ENCODE measurements around the gene NFE2L3. TPM values are rescaled to one million over a fixed set of nuclear protein-coding genes. Genes with fewer than 3 reads are reported as not detected.
"Not testable (repeated sequence)": the region's sequence is repeated elsewhere in the genome, so short reads cannot be mapped to it uniquely, and the experiment has no call there.

The NFE2L3 gene
- total RNA-seq, 5 donors from 2014 or later (not counting 1 experiment from before 2014, with no cell fraction given) = 1.8 to 6.2 (median 5.1) TPM

DNA sequence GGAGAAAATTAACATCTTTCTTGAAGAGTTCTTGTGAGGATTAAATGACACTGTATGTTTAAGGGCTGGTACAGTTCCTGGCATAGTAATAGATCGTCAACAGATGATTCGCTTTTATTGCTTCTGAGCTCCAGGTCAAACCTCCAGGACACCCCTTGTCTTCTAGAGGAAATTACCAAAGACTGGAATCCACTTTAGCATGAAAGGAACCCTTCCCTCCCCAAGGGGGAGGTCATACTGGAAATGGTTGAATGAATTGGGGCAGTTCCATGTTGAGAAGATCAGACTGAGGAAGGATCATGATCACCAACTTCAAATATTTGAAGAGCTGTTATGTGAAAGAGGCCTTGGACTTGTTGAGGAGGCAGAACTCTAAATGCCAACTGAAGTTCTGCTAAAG, 8.9 kb downstream of the NFE2L3 start:
- no CpG with 5 or more reads among the region's 2 CpGs for WGBS (ENCODE audit: insufficient coverage)
- no peaks in the 10 kb centered on the region for H3K27me3 Mint-ChIP-seq
- no peak overlapping the region for H3K4me3 Mint-ChIP-seq
- CTCF ChIA-PET = interaction anchor here (0.6 to 1.6 kb wide), 6 partner anchors 9 to 1304 kb away, joined by 3 to 5 read pairs (median 3); partner anchors contain the start of gene NFE2L3 (in 1 of the 2)
- no peaks in the 10 kb centered on the region for H3K9me3 ChIP-seq
- no peak overlapping the region for H3K27ac ChIP-seq (ENCODE audit: low read length)
- H3K4me1 Mint-ChIP-seq = peaks cover 41 to 55% (median 45%) of the 10 kb centered on the region in 3 donors
- POLR2A ChIA-PET = interaction anchor here (0.6 to 1.6 kb wide), 7 partner anchors 26 to 1039 kb away, joined by 3 to 24 read pairs (median 7); partner anchors contain the start of gene HOXA13 (in 1 of the 2)
- H3K27ac Mint-ChIP-seq = no peak overlapping the region
- no peaks in the 10 kb centered on the region for H3K36me3 ChIP-seq (ENCODE audit: control insufficient read depth in 2 of 2, extremely low read depth in 1 of 2, insufficient read depth in 1 of 2, low read length in 1 of 2)
- peaks cover 6% of the 10 kb centered on the region for H3K36me3 Mint-ChIP-seq
- ATAC-seq (replicated peaks in 1 of 4) = no peak
- H3K4me1 ChIP-seq (ENCODE audit: control insufficient read depth in 1 of 2, extremely low read depth in 1 of 2, insufficient read depth in 2 of 2, low read length in 2 of 2) = peaks cover 3 to 24% of the 10 kb centered on the region in 2 experiments
- no peak overlapping the region for H3K4me3 ChIP-seq (ENCODE audit: control insufficient read depth in 1 of 2, extremely low read depth in 1 of 2, low read length in 1 of 2)
- DNase-seq = no peak
- no peaks in the 10 kb centered on the region for H3K9me3 Mint-ChIP-seq
- no peaks in the 10 kb centered on the region for H3K27me3 ChIP-seq (replicated peaks in 1 of 2; ENCODE audit: control insufficient read depth in 2 of 2, extremely low read depth in 1 of 2, insufficient read depth in 2 of 2, low read length in 1 of 2)

DNA sequence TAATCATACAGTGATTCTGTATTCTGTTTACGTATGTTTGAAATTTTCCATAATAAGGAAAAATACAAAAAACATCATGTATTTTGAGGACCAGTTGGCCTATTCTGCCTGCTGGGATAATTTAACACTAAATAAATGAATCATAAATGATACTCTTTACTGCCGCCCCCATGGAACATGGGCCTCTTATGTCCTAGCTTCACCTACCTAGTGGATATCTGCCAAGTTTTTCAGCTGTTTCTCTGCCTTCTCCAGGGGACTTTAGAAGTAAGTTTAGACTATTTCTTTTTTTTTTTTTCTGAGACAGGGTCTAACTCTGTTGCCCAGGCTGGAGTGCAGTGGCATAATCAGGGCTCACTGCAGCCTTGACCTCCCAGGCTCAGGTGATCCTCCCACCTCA, 10.4 kb downstream of the NFE2L3 start:
- ChIA-PET CTCF (no interaction called here), POLR2A (no interaction called here)
- ATAC-seq (replicated peaks in 1 of 4) = no peak
- H3K27ac Mint-ChIP-seq = no peak overlapping the region
- H3K4me3 ChIP-seq (ENCODE audit: control insufficient read depth in 1 of 2, extremely low read depth in 1 of 2, low read length in 1 of 2) = no peak overlapping the region
- no peaks in the 10 kb centered on the region for H3K27me3 ChIP-seq (replicated peaks in 1 of 2; ENCODE audit: control insufficient read depth in 2 of 2, extremely low read depth in 1 of 2, insufficient read depth in 2 of 2, low read length in 1 of 2)
- H3K27ac ChIP-seq (ENCODE audit: low read length) = no peak overlapping the region
- H3K9me3 Mint-ChIP-seq = no peaks in the 10 kb centered on the region
- no CpG with 5 or more reads among the region's 2 CpGs for WGBS (ENCODE audit: insufficient coverage)
- DNase-seq = no peak
- no peaks in the 10 kb centered on the region for H3K27me3 Mint-ChIP-seq
- peaks cover 6% of the 10 kb centered on the region for H3K36me3 Mint-ChIP-seq
- H3K9me3 ChIP-seq = no peaks in the 10 kb centered on the region
- no peak overlapping the region for H3K4me3 Mint-ChIP-seq
- no peaks in the 10 kb centered on the region for H3K36me3 ChIP-seq (ENCODE audit: control insufficient read depth in 2 of 2, extremely low read depth in 1 of 2, insufficient read depth in 1 of 2, low read length in 1 of 2)
- H3K4me1 ChIP-seq (ENCODE audit: control insufficient read depth in 1 of 2, extremely low read depth in 1 of 2, insufficient read depth in 2 of 2, low read length in 2 of 2) = peaks cover 5 to 28% of the 10 kb centered on the region in 2 experiments
- H3K4me1 Mint-ChIP-seq = peaks cover 38 to 55% (median 43%) of the 10 kb centered on the region in 3 donors

GRCh38 chr7:26163804-26164203, 11.8 kb downstream of the NFE2L3 start:
- H3K4me1 ChIP-seq (ENCODE audit: control insufficient read depth in 1 of 2, extremely low read depth in 1 of 2, insufficient read depth in 2 of 2, low read length in 2 of 2) = peaks cover 5 to 23% of the 10 kb centered on the region in 2 experiments
- H3K27me3 ChIP-seq (replicated peaks in 1 of 2; ENCODE audit: control insufficient read depth in 2 of 2, extremely low read depth in 1 of 2, insufficient read depth in 2 of 2, low read length in 1 of 2); H3K9me3 Mint-ChIP-seq; H3K27ac Mint-ChIP-seq; H3K36me3 Mint-ChIP-seq; H3K4me3 ChIP-seq (ENCODE audit: control insufficient read depth in 1 of 2, extremely low read depth in 1 of 2, low read length in 1 of 2); H3K4me3 Mint-ChIP-seq; H3K36me3 ChIP-seq (ENCODE audit: control insufficient read depth in 2 of 2, extremely low read depth in 1 of 2, insufficient read depth in 1 of 2, low read length in 1 of 2); H3K27me3 Mint-ChIP-seq; CTCF ChIA-PET; ATAC-seq (replicated peaks in 1 of 4); POLR2A ChIA-PET; H3K9me3 ChIP-seq; H3K27ac ChIP-seq (ENCODE audit: low read length); DNase-seq: not testable (repeated sequence)
- WGBS (ENCODE audit: insufficient coverage) = no CpG with 5 or more reads among the region's 1 CpG
- peaks cover 27 to 46% (median 32%) of the 10 kb centered on the region in 3 donors for H3K4me1 Mint-ChIP-seq

DNA sequence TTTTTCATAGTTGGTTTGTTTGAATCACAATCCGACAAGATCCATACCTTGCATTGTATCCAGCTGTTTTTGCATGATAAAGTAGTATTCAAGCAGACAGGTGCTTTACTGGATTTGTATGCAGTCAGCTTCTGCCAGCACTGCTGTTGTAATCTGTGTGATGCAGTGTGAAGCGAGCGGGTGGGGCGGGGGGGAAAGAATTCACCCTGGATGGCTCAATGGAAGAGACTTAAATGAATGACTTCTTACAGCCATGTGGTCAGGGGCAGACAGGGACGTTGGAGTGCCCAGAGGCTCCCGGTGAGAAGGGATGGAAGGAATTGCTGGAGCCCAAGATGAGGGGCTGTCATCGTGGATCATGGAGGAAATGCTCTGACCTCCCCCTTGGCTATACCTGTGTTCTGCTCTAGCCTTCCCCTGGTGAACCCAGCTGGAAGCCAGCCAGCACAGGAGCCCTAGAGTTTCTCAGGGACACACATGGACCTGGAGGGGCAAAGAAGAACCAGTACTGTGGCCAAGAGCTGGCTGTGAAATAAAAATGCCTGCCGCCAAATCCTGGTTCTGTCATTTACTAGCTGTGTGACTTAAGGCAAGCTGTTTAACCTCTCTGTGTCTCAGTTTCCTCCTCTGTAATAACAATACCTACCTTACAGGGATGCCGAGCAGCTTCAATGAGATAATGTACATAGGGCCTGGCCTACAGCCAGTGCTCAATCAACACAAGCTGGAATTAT, 14.1 kb downstream of the NFE2L3 start:
- DNase-seq = no peak
- H3K9me3 Mint-ChIP-seq = no peaks in the 10 kb centered on the region
- H3K4me3 ChIP-seq (ENCODE audit: control insufficient read depth in 1 of 2, extremely low read depth in 1 of 2, low read length in 1 of 2) = no peak overlapping the region
- H3K27ac ChIP-seq (ENCODE audit: low read length) = peak overlapping the region; percentile 77
- H3K4me1 Mint-ChIP-seq = peaks cover 13 to 30% (median 20%) of the 10 kb centered on the region in 3 donors
- no peaks in the 10 kb centered on the region for H3K27me3 ChIP-seq (replicated peaks in 1 of 2; ENCODE audit: control insufficient read depth in 2 of 2, extremely low read depth in 1 of 2, insufficient read depth in 2 of 2, low read length in 1 of 2)
- ChIA-PET CTCF (interaction anchor here (0.6 to 1.4 kb wide), 5 partner anchors 14 to 538 kb away, joined by 3 read pairs; partner anchors contain the start of gene NFE2L3 (in 1 of the 2)), POLR2A (interaction anchor here (0.5 to 1.8 kb wide), 8 partner anchors 21 to 77 kb away, joined by 3 to 13 read pairs (median 4); partner anchors contain the start of gene CBX3 (in 1 of the 2))
- no peak for ATAC-seq (replicated peaks in 1 of 4)
- peaks cover 5 to 16% of the 10 kb centered on the region in 2 experiments for H3K4me1 ChIP-seq (ENCODE audit: control insufficient read depth in 1 of 2, extremely low read depth in 1 of 2, insufficient read depth in 2 of 2, low read length in 2 of 2)
- no peak overlapping the region for H3K4me3 Mint-ChIP-seq
- WGBS (ENCODE audit: insufficient coverage) = 90% methylated on average over 7 of the region's 9 CpGs
- peaks cover 4 to 12% of the 10 kb centered on the region in 2 donors for H3K36me3 ChIP-seq (ENCODE audit: control insufficient read depth in 2 of 2, extremely low read depth in 1 of 2, insufficient read depth in 1 of 2, low read length in 1 of 2)
- no peaks in the 10 kb centered on the region for H3K9me3 ChIP-seq
- peak overlapping the region; percentile 19 to 79 for H3K27ac Mint-ChIP-seq
- peaks cover 12% of the 10 kb centered on the region for H3K36me3 Mint-ChIP-seq
- no peaks in the 10 kb centered on the region for H3K27me3 Mint-ChIP-seq

GRCh38 chr7:26166684-26167266, 14.8 kb downstream of the NFE2L3 start:
- H3K9me3 ChIP-seq = no peaks in the 10 kb centered on the region
- Mint-ChIP-seq H3K9me3 (no peaks in the 10 kb centered on the region), H3K4me3 (no peak overlapping the region), H3K4me1 (peaks cover 13 to 30% (median 20%) of the 10 kb centered on the region in 3 donors), H3K36me3 (peaks cover 13% of the 10 kb centered on the region), H3K27me3 (no peaks in the 10 kb centered on the region), H3K27ac (peak overlapping the region; percentile 62 to 79)
- ATAC-seq (replicated peaks in 1 of 4) (peak in 3 of 4 experiments; percentile 19 to 53 (median 20)), DNase-seq (peak in 1 of 35 experiments; percentile 44)
- H3K4me1 ChIP-seq (ENCODE audit: control insufficient read depth in 1 of 2, extremely low read depth in 1 of 2, insufficient read depth in 2 of 2, low read length in 2 of 2) = peaks cover 5 to 14% of the 10 kb centered on the region in 2 experiments
- peak overlapping the region; percentile 77 for H3K27ac ChIP-seq (ENCODE audit: low read length)
- H3K27me3 ChIP-seq (replicated peaks in 1 of 2; ENCODE audit: control insufficient read depth in 2 of 2, extremely low read depth in 1 of 2, insufficient read depth in 2 of 2, low read length in 1 of 2) = no peaks in the 10 kb centered on the region
- ChIA-PET CTCF (interaction anchor here (0.6 to 1.4 kb wide), 9 partner anchors 13 to 539 kb away, joined by 3 read pairs; partner anchors contain the start of gene NFE2L3 (in 1 of the 2)), POLR2A (interaction anchor here (0.5 to 1.8 kb wide), 11 partner anchors 14 to 1052 kb away, joined by 3 to 13 read pairs (median 4); partner anchors contain the start of genes CBX3 (in 1 of the 2) and NFE2L3 (in 1 of the 2))
- H3K36me3 ChIP-seq (ENCODE audit: control insufficient read depth in 2 of 2, extremely low read depth in 1 of 2, insufficient read depth in 1 of 2, low read length in 1 of 2) = peaks cover 4 to 12% of the 10 kb centered on the region in 2 donors
- 36% methylated on average over 2 of the region's 5 CpGs for WGBS (ENCODE audit: insufficient coverage)
- H3K4me3 ChIP-seq (ENCODE audit: control insufficient read depth in 1 of 2, extremely low read depth in 1 of 2, low read length in 1 of 2) = no peak overlapping the region

GRCh38 chr7:26167303-26167934, 15.4 kb downstream of the NFE2L3 start:
- H3K4me3 ChIP-seq (ENCODE audit: control insufficient read depth in 1 of 2, extremely low read depth in 1 of 2, low read length in 1 of 2) = no peak overlapping the region
- peak overlapping the region; percentile 62 to 79 for H3K27ac Mint-ChIP-seq
- peaks cover 15% of the 10 kb centered on the region for H3K36me3 Mint-ChIP-seq
- H3K36me3 ChIP-seq (ENCODE audit: control insufficient read depth in 2 of 2, extremely low read depth in 1 of 2, insufficient read depth in 1 of 2, low read length in 1 of 2) = peaks cover 4 to 12% of the 10 kb centered on the region in 2 donors
- ChIA-PET CTCF (interaction anchor here in 1 of 2 donors (0.7 to 1.4 kb wide), 6 partner anchors 16 to 202 kb away, joined by 3 read pairs; no protein-coding TSS in a partner anchor), POLR2A (interaction anchor here (0.6 to 1.8 kb wide), 9 partner anchors 14 to 1051 kb away, joined by 3 to 13 read pairs (median 4); partner anchors contain the start of gene NFE2L3 (in 1 of the 2))
- H3K9me3 ChIP-seq = no peaks in the 10 kb centered on the region
- peak in 16 of 35 experiments; percentile 16 to 70 (median 30) for DNase-seq
- WGBS (ENCODE audit: insufficient coverage) = no CpG with 5 or more reads among the region's 3 CpGs
- peak; percentile 45 to 86 (median 76) for ATAC-seq (replicated peaks in 1 of 4)
- H3K27me3 ChIP-seq (replicated peaks in 1 of 2; ENCODE audit: control insufficient read depth in 2 of 2, extremely low read depth in 1 of 2, insufficient read depth in 2 of 2, low read length in 1 of 2) = no peaks in the 10 kb centered on the region
- no peak overlapping the region for H3K4me3 Mint-ChIP-seq
- no peaks in the 10 kb centered on the region for H3K9me3 Mint-ChIP-seq
- H3K4me1 Mint-ChIP-seq = peaks cover 13 to 29% (median 20%) of the 10 kb centered on the region in 3 donors
- peaks cover 5 to 14% of the 10 kb centered on the region in 2 experiments for H3K4me1 ChIP-seq (ENCODE audit: control insufficient read depth in 1 of 2, extremely low read depth in 1 of 2, insufficient read depth in 2 of 2, low read length in 2 of 2)
- H3K27me3 Mint-ChIP-seq = no peaks in the 10 kb centered on the region
- H3K27ac ChIP-seq (ENCODE audit: low read length) = peak overlapping the region; percentile 77
